GM13977 (cell line): ENCODE results near the gene MNS1.

Source experiments
- DNase-seq: peaks from one replicate; pipeline ENCODE4 v3.0.0; 2012; ENCODE audit warnings: low spot score
- in situ Hi-C: fragments of 300-500 bp; cut with MboI; formaldehyde crosslinking; loops from one replicate; pipeline ENCODE4 v1.12.0; 2022; ENCODE audit warnings: low sequenced_read_pairs, low pct_unique_long_range_greater_than_20kb, mixed read lengths, inconsistent platforms; ENCODE audit not compliant: unreplicated experiment
- TF ChIP-seq, protein P1 (sequence below): IDR thresholded peaks from 2 replicates; pipeline ENCODE4 v1.5.1; 2012; ENCODE audit warnings: mild to moderate bottlenecking, control low read depth; ENCODE audit not compliant: insufficient read depth; ENCODE audit errors: extremely low read depth, missing control alignments

The MNS1 gene

DNA sequence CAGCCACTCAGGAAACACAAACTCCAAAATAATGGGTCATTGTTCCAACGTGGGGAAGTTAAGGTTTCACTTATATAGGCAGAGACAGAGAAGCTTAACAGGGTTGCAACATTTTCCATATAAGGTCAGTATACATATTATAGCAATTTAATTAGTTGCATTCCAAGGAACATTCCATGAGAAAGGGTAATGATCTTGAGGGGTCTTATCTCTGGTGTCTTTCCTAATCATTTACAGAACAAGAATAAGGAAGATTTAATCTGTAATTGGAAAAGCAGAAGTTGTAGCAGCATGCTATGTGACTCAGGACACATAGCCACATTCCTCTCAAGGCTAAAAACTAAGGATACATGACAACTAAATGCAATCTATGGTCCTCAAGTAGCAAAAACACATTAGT lies 4.9 kb downstream of the MNS1 start:
- in situ Hi-C loops: no loop called here
- TF ChIP-seq, protein P1, sequence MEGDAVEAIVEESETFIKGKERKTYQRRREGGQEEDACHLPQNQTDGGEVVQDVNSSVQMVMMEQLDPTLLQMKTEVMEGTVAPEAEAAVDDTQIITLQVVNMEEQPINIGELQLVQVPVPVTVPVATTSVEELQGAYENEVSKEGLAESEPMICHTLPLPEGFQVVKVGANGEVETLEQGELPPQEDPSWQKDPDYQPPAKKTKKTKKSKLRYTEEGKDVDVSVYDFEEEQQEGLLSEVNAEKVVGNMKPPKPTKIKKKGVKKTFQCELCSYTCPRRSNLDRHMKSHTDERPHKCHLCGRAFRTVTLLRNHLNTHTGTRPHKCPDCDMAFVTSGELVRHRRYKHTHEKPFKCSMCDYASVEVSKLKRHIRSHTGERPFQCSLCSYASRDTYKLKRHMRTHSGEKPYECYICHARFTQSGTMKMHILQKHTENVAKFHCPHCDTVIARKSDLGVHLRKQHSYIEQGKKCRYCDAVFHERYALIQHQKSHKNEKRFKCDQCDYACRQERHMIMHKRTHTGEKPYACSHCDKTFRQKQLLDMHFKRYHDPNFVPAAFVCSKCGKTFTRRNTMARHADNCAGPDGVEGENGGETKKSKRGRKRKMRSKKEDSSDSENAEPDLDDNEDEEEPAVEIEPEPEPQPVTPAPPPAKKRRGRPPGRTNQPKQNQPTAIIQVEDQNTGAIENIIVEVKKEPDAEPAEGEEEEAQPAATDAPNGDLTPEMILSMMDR: no peak
- no peak for DNase-seq

DNA sequence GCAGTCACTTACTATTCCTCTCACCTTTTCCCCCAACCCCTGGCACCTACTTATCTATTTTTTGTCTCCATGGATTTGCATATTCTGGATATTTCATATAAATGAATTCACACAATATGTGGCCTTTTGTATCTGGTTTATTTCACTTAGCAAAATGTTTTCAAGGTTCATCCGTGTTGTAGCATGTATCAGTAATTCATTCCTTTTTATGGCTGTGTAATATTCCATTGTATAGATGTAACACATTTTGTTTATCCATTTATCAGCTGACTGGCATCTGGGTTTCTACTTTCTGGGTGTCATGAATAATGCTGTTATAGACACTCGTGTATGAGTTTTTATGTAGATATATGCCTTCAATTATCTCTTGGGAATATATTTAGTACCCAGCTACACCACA lies 5.8 kb downstream of the MNS1 start:
- TF ChIP-seq, protein P1: no peak
- DNase-seq: no peak
- in situ Hi-C loops: no loop called here

DNA sequence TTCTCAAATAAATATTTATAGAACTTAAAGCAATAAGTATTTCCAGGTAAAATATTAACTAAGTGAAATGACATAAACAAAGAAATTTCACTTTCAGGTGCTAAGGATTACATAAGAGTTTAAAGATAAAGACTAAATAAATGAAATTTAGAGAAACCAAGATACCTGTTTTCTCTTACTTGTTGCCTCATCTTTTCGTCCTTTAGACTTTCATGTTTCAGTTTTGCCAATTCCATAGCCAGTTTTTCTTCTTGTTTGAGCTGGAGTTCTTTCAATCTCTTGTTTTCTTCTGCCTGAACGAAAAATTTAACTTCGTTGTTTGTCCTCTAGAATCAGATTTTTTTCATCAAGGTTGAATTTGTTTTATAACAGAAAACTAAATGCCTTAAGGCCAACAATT lies 8.7 kb downstream of the MNS1 start:
- in situ Hi-C loops: no loop called here
- TF ChIP-seq, protein P1: no peak
- no peak for DNase-seq

DNA sequence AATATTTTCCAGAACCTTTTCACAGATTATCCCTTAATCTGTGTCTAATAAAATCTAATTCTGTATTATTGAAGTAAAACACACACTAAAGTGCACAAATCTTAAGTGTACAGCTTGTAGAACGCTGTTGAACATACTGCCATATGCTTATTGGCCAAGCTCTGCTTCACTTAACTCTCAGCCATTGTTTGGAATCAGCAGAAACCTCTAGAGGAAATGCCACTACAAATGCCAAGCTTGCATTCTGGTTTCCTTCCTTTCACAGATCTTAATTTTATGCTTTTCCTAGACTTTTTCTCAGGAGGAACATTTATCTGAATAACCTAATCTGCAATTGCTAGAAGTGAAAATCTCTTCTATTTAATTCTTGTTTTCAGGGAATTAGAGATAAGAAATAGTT lies 10.1 kb downstream of the MNS1 start:
- DNase-seq: no peak
- TF ChIP-seq, protein P1: no peak
- in situ Hi-C loops: no loop called here

DNA sequence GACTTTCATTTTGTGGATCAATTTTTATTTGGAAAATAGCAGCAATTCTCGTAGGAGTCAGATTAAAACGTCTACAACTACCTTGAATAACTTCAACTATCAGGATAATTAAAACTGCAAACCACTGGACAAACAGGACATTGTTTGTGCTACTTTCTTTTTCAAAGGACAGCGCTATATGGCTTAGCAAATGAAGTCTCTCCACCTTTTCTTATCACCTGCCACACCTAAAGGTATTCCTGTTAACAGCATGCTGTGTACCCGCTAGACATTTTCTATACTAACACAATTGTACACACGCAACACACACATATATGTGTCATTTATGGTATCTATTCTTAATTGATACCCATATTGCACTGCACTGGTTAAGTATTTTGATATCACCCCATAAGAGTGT lies 19.2 kb downstream of the MNS1 start:
- in situ Hi-C loops: no loop called here
- no peak for DNase-seq
- TF ChIP-seq, protein P1: no peak

DNA sequence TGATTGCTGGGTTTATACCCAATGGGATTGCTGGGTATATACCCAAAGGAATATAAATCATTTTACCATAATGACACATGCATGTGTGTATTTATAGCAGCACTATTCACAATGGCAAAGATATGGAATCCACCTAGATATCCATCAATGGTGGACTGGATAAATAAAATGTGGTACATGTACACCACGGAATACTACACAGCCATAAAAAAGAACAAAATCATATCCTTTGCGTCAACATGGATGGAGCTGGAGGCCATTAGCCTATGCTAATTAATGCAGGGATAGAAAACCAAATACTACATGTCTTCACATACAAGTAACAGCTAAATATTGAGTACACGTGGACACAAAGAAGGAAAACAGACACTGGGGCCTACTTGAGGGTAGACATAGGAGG lies 22.6 kb downstream of the MNS1 start:
- TF ChIP-seq, protein P1: no peak
- no peak for DNase-seq
- in situ Hi-C loops: no loop called here

DNA sequence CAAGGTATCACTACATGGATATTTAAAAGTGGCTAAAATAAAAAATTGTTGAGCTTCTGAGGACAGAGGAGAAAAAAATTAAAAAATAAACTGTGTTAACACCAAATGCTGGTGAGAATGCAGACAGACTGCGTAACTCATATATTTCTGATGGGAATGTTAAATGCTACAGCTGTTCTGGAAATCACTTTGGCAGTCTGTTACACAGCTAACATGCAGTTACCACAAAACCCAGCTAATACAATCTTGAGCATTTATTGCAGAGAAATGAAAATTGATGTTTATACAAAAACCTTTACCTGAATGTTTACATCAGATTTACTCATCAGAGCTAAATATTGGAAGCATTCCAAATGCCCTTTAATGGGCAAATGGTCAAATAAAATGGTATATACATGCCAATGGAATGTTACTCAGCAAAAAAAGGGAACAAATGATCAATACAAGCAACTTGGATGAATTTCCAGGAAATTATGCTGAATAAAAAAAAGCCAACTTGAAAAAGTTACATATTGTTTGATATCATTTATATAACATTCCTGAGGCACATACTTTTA lies 24.6 kb downstream of the MNS1 start:
- TF ChIP-seq, protein P1: no peak
- no peak for DNase-seq
- in situ Hi-C loops: no loop called here
